ENCODE results near the gene IGFL4. TPM values are rescaled to one million over a fixed set of nuclear protein-coding genes. Genes with fewer than 3 reads are reported as not detected.
"Not testable (repeated sequence)": the region's sequence is repeated elsewhere in the genome, so short reads cannot be mapped to it uniquely, and the experiment has no call there.

Gene IGFL4
- total RNA-seq (2014; rRNA removed; shearing (Covaris generic)) = 0.11 TPM in 1 of 2 replicates, not detected in the other

- DNase-seq = no peak
- Histone ChIP-seq H3K27me3 (ENCODE audit: control insufficient read depth, insufficient read depth, low read length) (peaks cover 2% of the 10 kb centered on the region), H3K4me3 (ENCODE audit: insufficient read depth, low read depth, low read length) (no peak within 1 kb of the TSS), H3K36me3 (replicated peaks; ENCODE audit: control insufficient read depth, insufficient read depth, low read length) (no peaks in the 10 kb centered on the region)
Measured at GRCh38 chr19:46040952-46041500, at the start of gene IGFL4. Gene IGFL4 (minus strand): TSS chr19:46041002. CDS start chr19:46040962, 40 bp downstream.

DNA sequence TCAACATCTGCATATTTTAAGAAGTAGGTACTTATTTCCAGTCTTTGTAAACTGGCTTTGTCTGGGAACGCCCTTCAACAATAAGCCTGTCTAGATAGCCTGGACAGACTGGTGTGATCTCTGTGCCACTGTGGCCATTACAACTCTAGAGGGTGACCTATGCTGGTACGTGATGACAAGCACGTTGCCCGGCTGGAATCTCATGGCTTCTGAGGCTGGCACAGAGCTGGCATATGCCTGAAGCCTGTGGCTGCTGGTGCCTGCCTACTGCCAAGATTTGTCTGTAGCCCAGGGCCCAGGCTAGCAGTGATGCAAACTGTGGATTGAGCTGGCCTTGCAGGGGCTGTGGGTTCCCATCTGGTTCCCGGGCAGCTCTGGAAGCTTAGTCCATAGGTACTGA is 49.6 kb upstream of the IGFL4 start:
- H3K36me3 ChIP-seq (replicated peaks; ENCODE audit: control insufficient read depth, insufficient read depth, low read length) = no peaks in the 10 kb centered on the region
- H3K27me3 ChIP-seq (ENCODE audit: control insufficient read depth, insufficient read depth, low read length) = no peaks in the 10 kb centered on the region; the same call in 1 of the 2 replicates

DNA sequence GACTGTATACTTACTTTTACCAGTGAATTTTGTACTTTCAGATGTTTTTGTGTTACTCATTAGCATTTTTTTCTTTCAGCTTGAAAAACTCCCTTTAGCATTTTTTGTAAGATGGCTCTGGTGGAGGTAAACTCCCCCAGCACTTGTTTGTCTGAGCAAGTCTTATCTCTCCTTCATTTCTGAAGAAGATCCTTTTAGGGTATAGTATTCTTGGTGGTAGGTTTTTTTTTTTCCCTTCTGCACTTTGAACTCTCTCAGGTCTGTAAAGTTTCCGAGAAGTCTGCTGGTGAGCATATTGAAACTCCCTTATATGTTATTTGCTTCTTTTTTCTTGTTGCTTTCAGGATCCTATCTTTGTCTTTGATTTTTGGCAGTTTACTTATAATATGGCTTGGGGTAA is 48.6 kb upstream of the IGFL4 start:
- no peaks in the 10 kb centered on the region for H3K36me3 ChIP-seq (replicated peaks; ENCODE audit: control insufficient read depth, insufficient read depth, low read length)
- H3K27me3 ChIP-seq (ENCODE audit: control insufficient read depth, insufficient read depth, low read length) = no peaks in the 10 kb centered on the region; the same call in 1 of the 2 replicates
- no peak overlapping the region for H3K4me3 ChIP-seq (ENCODE audit: insufficient read depth, low read depth, low read length)
- no peak for DNase-seq

More for the DNA sequence above, 49.6 kb upstream of the IGFL4 start:
- no peak for DNase-seq
- no peak overlapping the region for H3K4me3 ChIP-seq (ENCODE audit: insufficient read depth, low read depth, low read length)

- H3K4me3 ChIP-seq (ENCODE audit: insufficient read depth, low read depth, low read length) = no peak overlapping the region
- H3K27me3 ChIP-seq (ENCODE audit: control insufficient read depth, insufficient read depth, low read length) = no peaks in the 10 kb centered on the region; the same call in 1 of the 2 replicates
- H3K36me3 ChIP-seq (replicated peaks; ENCODE audit: control insufficient read depth, insufficient read depth, low read length) = no peaks in the 10 kb centered on the region
- no peak for DNase-seq
Measured at GRCh38 chr19:46088101-46088500, 47.3 kb upstream of the IGFL4 start.

- DNase-seq = no peak
- no peaks in the 10 kb centered on the region for H3K36me3 ChIP-seq (replicated peaks; ENCODE audit: control insufficient read depth, insufficient read depth, low read length)
- no peaks in the 10 kb centered on the region for H3K27me3 ChIP-seq (ENCODE audit: control insufficient read depth, insufficient read depth, low read length)
- H3K4me3 ChIP-seq (ENCODE audit: insufficient read depth, low read depth, low read length) = no peak overlapping the region
Measured at GRCh38 chr19:46085888-46086287, 45.1 kb upstream of the IGFL4 start.

DNA sequence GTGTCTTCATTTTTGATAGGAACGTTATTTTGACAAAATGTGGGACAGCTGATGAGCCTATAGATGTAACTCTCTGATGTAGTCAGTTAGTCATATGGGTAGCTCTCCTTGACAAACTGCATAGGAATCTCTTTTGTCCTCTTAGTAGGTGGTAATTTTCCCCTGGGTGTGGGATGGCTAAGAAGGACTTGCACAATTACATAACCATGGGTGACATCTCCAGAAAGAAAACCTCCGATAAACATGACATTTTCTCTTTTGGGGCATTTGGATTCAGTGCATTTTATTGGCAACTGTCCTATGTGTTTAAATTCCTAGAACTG is 41.9 kb upstream of the IGFL4 start:
- Histone ChIP-seq H3K36me3 (replicated peaks; ENCODE audit: control insufficient read depth, insufficient read depth, low read length) (no peaks in the 10 kb centered on the region), H3K27me3 (ENCODE audit: control insufficient read depth, insufficient read depth, low read length) (no peaks in the 10 kb centered on the region), H3K4me3 (ENCODE audit: insufficient read depth, low read depth, low read length) (no peak overlapping the region)
- no peak for DNase-seq

- Histone ChIP-seq H3K27me3 (ENCODE audit: control insufficient read depth, insufficient read depth, low read length) (peaks cover 3% of the 10 kb centered on the region), H3K4me3 (ENCODE audit: insufficient read depth, low read depth, low read length) (no peak overlapping the region), H3K36me3 (replicated peaks; ENCODE audit: control insufficient read depth, insufficient read depth, low read length) (no peaks in the 10 kb centered on the region)
- peak; percentile 71 for DNase-seq
Measured at GRCh38 chr19:46081928-46082727, 41.3 kb upstream of the IGFL4 start.

- Histone ChIP-seq H3K4me3 (ENCODE audit: insufficient read depth, low read depth, low read length) (no peak overlapping the region), H3K36me3 (replicated peaks; ENCODE audit: control insufficient read depth, insufficient read depth, low read length) (no peaks in the 10 kb centered on the region), H3K27me3 (ENCODE audit: control insufficient read depth, insufficient read depth, low read length) (peaks cover 13% of the 10 kb centered on the region)
- DNase-seq = no peak
Measured at GRCh38 chr19:46080561-46080960, 39.8 kb upstream of the IGFL4 start.

DNA sequence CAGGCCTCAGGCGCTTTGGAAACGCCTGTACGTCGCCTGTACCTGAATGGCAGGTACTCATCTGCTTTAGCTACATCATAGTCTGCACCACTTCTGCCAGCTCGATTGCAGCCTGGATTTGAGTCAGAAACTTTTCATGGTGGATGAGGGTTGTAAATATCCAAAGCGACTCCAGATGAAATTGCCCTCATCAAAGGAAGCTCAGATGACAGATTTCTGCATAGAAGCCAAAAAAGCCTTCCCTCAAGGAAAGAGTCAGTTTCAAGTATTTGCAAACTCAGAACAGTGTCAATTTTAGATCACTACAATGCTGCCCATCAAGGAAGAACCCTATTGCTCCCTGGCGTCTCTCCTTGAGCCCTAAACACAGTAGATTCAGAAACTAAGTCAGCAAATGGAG is 38.8 kb upstream of the IGFL4 start:
- no peak overlapping the region for H3K4me3 ChIP-seq (ENCODE audit: insufficient read depth, low read depth, low read length)
- no peaks in the 10 kb centered on the region for H3K36me3 ChIP-seq (replicated peaks; ENCODE audit: control insufficient read depth, insufficient read depth, low read length)
- no peak for DNase-seq
- peaks cover 17% of the 10 kb centered on the region for H3K27me3 ChIP-seq (ENCODE audit: control insufficient read depth, insufficient read depth, low read length)

DNA sequence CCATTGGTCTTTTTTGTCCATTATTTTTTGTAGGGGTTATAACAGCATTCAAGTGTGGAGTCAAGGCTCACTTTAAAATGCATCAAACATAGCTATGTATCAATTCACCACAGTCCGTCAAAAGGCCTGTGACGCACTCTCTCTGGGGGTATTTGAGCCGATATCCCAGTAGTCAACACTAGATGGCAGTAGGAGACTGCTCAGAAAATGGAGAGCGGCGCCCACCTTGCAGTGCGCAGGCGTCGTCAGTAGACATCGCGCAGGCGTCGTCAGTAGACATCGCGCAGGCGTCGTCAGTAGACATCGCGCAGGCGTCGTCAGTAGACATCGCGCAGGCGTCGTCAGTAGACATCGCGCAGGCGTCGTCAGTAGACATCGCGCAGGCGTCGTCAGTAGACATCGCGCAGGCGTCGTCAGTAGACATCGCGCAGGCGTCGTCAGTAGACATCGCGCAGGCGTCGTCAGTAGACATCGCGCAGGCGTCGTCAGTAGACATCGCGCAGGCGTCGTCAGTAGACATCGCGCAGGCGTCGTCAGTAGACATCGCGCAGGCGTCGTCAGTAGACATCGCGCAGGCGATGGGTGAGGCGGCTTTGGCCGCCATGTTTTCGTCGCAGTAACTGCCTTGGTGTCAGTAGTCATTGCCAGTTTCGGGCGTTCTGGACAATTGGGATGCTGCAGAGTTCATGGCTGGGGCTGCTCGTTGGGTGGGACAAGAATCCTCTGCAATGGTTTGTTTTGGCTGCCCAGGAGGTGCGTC is 38.0 kb upstream of the IGFL4 start:
- H3K4me3 ChIP-seq (ENCODE audit: insufficient read depth, low read depth, low read length); H3K36me3 ChIP-seq (replicated peaks; ENCODE audit: control insufficient read depth, insufficient read depth, low read length): not testable (repeated sequence)
- peak; percentile 87 for DNase-seq
- peaks cover 17% of the 10 kb centered on the region for H3K27me3 ChIP-seq (ENCODE audit: control insufficient read depth, insufficient read depth, low read length)

- DNase-seq = no peak
- Histone ChIP-seq H3K36me3 (replicated peaks; ENCODE audit: control insufficient read depth, insufficient read depth, low read length) (no peaks in the 10 kb centered on the region), H3K4me3 (ENCODE audit: insufficient read depth, low read depth, low read length) (no peak overlapping the region), H3K27me3 (ENCODE audit: control insufficient read depth, insufficient read depth, low read length) (peaks cover 17% of the 10 kb centered on the region)
Measured at GRCh38 chr19:46077815-46078167, 37.0 kb upstream of the IGFL4 start.

DNA sequence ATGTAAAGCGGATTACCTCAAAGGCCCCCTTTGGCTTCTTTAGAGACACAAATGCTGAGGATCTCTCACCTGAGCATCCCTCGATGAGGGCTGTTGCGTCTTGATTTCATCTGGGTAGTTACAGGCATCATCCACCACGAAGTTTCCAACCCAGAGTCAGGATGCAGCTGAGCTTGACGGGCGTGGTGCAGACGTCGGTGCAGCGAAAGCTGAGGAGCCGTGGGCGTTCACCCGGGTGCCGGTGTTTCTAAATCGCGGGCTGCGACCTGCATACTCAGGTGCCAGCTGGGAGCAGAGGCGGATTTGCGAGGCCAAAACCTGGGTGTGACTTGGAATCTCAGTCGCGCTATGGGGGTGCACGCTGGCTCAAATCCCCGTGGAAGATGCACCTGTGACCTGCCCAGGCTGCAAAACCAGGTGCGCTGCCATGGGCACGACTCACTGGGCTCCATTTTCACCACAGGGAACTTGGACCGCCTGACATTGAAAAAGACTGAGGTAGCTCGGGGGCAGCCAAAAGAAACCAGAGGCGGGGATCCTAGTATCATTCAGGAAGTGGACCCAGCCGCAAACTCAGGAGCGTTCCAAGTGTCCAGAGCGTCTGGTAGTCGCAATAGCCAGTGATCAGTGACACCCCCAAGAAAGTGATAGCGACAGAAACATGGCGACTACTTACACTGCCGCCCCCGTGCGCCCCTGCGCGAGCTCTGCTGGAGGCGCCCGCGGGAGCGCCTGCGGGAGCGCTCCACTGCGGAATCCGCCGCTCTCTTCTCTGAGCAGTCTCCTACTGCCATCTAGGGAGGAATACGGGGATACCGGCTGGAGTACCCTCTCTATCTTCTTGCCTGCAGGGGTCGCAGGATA is 36.4 kb upstream of the IGFL4 start:
- Histone ChIP-seq H3K36me3 (replicated peaks; ENCODE audit: control insufficient read depth, insufficient read depth, low read length) (no peaks in the 10 kb centered on the region), H3K27me3 (ENCODE audit: control insufficient read depth, insufficient read depth, low read length) (peaks cover 17% of the 10 kb centered on the region), H3K4me3 (ENCODE audit: insufficient read depth, low read depth, low read length) (peak overlapping the region; percentile 49)
- peak; percentile 93 for DNase-seq

GRCh38 chr19:46076031-46076880 is 35.5 kb upstream of the IGFL4 start:
- Histone ChIP-seq H3K27me3 (ENCODE audit: control insufficient read depth, insufficient read depth, low read length) (peaks cover 17% of the 10 kb centered on the region), H3K4me3 (ENCODE audit: insufficient read depth, low read depth, low read length) (no peak overlapping the region), H3K36me3 (replicated peaks; ENCODE audit: control insufficient read depth, insufficient read depth, low read length) (no peaks in the 10 kb centered on the region)
- DNase-seq = no peak
